ENCODE data around the gene C1QTNF6.
A peak's percentile ranks its signal among the peaks of the same experiment; 100 is the strongest.

Gene C1QTNF6

DNA sequence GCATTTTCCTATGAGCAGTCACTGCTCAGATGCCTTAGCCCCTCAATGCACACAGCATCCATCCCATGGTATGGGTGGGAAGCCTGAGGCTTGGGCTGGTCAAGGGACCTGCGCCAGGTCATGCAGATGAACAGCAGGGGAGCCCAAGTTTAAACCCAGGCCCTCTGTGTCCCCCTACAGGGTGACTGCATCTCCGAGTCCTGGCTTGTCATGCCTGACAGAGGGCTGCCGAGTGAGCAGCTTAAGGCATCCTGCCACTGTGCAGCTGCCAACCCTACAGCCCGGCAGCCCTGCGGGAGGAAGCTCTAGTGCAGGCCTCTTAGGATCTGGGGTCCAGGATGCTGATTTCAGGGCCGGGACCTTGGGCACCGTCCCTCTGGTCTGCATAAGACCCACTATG, 48.3 kb downstream of the C1QTNF6 start:
- Histone ChIP-seq H4K8ac (ENCODE audit: low read length) (no peak overlapping the region), H3K23ac (ENCODE audit: low read length in 2 of 2) (no peak overlapping the region)
- WGBS, result 90% methylated on average over 7 of the region's 7 CpGs

DNA sequence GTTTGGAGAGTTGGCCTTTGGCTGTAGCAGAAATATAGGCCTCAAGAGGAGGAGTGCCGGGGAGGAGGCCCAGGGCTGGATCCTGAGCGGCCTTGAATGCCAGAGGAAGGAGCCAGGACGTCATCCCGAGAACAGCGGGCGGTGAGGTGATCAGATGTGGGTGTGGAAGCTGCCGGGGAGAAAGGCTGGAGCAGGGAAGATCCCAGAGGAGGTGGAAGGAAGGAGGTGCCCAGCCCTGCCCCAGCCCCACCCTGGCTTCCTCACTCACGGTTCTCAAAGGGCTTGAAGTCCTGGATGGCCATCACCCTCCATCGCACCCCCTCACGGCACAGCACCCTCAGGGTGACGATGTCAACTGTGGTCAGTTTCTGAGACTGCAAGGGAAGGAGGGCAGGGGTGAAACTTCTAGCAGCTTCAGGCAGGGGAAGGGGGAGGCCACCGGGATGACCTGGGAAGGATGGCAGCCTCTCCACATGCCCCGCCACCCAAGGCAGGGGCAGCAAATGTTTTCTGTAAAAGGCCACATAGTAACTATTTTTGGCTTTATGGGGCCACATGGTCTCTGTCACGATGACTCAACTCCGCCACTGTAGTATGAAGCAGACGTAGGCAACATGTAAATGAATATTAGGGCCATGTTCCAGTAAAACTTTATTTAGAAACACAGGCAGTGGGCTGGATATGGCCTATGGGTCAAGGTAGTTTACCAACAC, 49.0 kb downstream of the C1QTNF6 start:
- Histone ChIP-seq H2BK5ac (ENCODE audit: low read depth, low read length, poor library complexity, severe bottlenecking) (no peak overlapping the region), H4K91ac (ENCODE audit: low read length) (no peak overlapping the region), H2BK12ac (ENCODE audit: low read length in 2 of 2) (no peak overlapping the region), H3K79me1 (replicated peaks; ENCODE audit: low read length, poor library complexity, severe bottlenecking) (no peaks in the 10 kb centered on the region), H3K36me3 (ENCODE audit: control insufficient read depth in 1 of 2, insufficient read depth in 2 of 2, low read depth in 1 of 2, low read length in 2 of 2) (no peaks in the 10 kb centered on the region), H3K27me3 (ENCODE audit: control insufficient read depth in 1 of 2, insufficient read depth in 1 of 2, low read length in 2 of 2) (peaks cover 27 to 54% of the 10 kb centered on the region in 2 experiments), H3K9me3 (ENCODE audit: control insufficient read depth, low read length) (no peaks in the 10 kb centered on the region), H3K4me1 (ENCODE audit: control insufficient read depth, insufficient read depth, low read depth, low read length) (peaks cover 6% of the 10 kb centered on the region), H3K4me3 (ENCODE audit: insufficient read depth in 1 of 2, low read depth in 1 of 2, low read length in 2 of 2) (no peak overlapping the region), H3K18ac (ENCODE audit: low read depth in 1 of 2, low read length in 2 of 2) (no peak overlapping the region), H3K14ac (ENCODE audit: low read length in 2 of 2) (peak overlapping the region in 1 of 2 experiments; percentile 53), H4K8ac (ENCODE audit: low read length) (no peak overlapping the region), H2AFZ (ENCODE audit: low read depth, low read length) (no peak overlapping the region), H2AK5ac (ENCODE audit: low read length, severe bottlenecking) (no peak overlapping the region), H3K4ac (ENCODE audit: low read depth in 1 of 2, low read length in 2 of 2) (no peak overlapping the region), H3K23ac (ENCODE audit: low read length in 2 of 2) (no peak overlapping the region), H3K4me2 (ENCODE audit: low read length, poor library complexity, severe bottlenecking) (no peak overlapping the region), H2BK120ac (ENCODE audit: low read depth, low read length) (no peak overlapping the region), H3K27ac (ENCODE audit: low read length, poor library complexity, severe bottlenecking) (no peak overlapping the region), H2BK15ac (ENCODE audit: low read depth, poor library complexity, severe bottlenecking) (no peak overlapping the region), H3K9ac (ENCODE audit: low read length) (no peak overlapping the region)
- WGBS, result 82% methylated on average over 16 of the region's 16 CpGs
- peak; percentile 63 for DNase-seq

More for the DNA sequence above, 48.3 kb downstream of the C1QTNF6 start:
- Histone ChIP-seq H2BK120ac (ENCODE audit: low read depth, low read length) (no peak overlapping the region), H2AK5ac (ENCODE audit: low read length, severe bottlenecking) (no peak overlapping the region), H3K79me1 (replicated peaks; ENCODE audit: low read length, poor library complexity, severe bottlenecking) (no peaks in the 10 kb centered on the region), H3K27me3 (ENCODE audit: control insufficient read depth in 1 of 2, insufficient read depth in 1 of 2, low read length in 2 of 2) (peaks cover 25 to 61% of the 10 kb centered on the region in 2 experiments), H3K4ac (ENCODE audit: low read depth in 1 of 2, low read length in 2 of 2) (no peak overlapping the region), H3K9ac (ENCODE audit: low read length) (no peak overlapping the region), H2BK12ac (ENCODE audit: low read length in 2 of 2) (no peak overlapping the region), H3K9me3 (ENCODE audit: control insufficient read depth, low read length) (no peaks in the 10 kb centered on the region), H3K18ac (ENCODE audit: low read depth in 1 of 2, low read length in 2 of 2) (no peak overlapping the region), H3K4me3 (ENCODE audit: insufficient read depth in 1 of 2, low read depth in 1 of 2, low read length in 2 of 2) (no peak overlapping the region), H3K27ac (ENCODE audit: low read length, poor library complexity, severe bottlenecking) (no peak overlapping the region), H2AFZ (ENCODE audit: low read depth, low read length) (no peak overlapping the region), H4K91ac (ENCODE audit: low read length) (no peak overlapping the region), H3K4me2 (ENCODE audit: low read length, poor library complexity, severe bottlenecking) (no peak overlapping the region), H2BK15ac (ENCODE audit: low read depth, poor library complexity, severe bottlenecking) (no peak overlapping the region), H2BK5ac (ENCODE audit: low read depth, low read length, poor library complexity, severe bottlenecking) (no peak overlapping the region), H3K4me1 (ENCODE audit: control insufficient read depth, insufficient read depth, low read depth, low read length) (peaks cover 6% of the 10 kb centered on the region), H3K14ac (ENCODE audit: low read length in 2 of 2) (no peak overlapping the region), H3K36me3 (ENCODE audit: control insufficient read depth in 1 of 2, insufficient read depth in 2 of 2, low read depth in 1 of 2, low read length in 2 of 2) (no peaks in the 10 kb centered on the region)
- no peak for DNase-seq

GRCh38 chr22:37137903-37138665, 50.0 kb downstream of the C1QTNF6 start:
- Histone ChIP-seq H3K4me1 (ENCODE audit: control insufficient read depth, insufficient read depth, low read depth, low read length) (peaks cover 6% of the 10 kb centered on the region), H2BK15ac (ENCODE audit: low read depth, poor library complexity, severe bottlenecking) (no peak overlapping the region), H3K27me3 (ENCODE audit: control insufficient read depth in 1 of 2, insufficient read depth in 1 of 2, low read length in 2 of 2) (peaks cover 27 to 45% of the 10 kb centered on the region in 2 experiments), H3K79me1 (replicated peaks; ENCODE audit: low read length, poor library complexity, severe bottlenecking) (no peaks in the 10 kb centered on the region), H3K4me2 (ENCODE audit: low read length, poor library complexity, severe bottlenecking) (no peak overlapping the region), H3K9me3 (ENCODE audit: control insufficient read depth, low read length) (no peaks in the 10 kb centered on the region), H4K8ac (ENCODE audit: low read length) (no peak overlapping the region), H3K4me3 (ENCODE audit: insufficient read depth in 1 of 2, low read depth in 1 of 2, low read length in 2 of 2) (no peak overlapping the region), H3K9ac (ENCODE audit: low read length) (no peak overlapping the region), H3K14ac (ENCODE audit: low read length in 2 of 2) (no peak overlapping the region), H2BK5ac (ENCODE audit: low read depth, low read length, poor library complexity, severe bottlenecking) (no peak overlapping the region), H3K18ac (ENCODE audit: low read depth in 1 of 2, low read length in 2 of 2) (no peak overlapping the region), H2BK120ac (ENCODE audit: low read depth, low read length) (no peak overlapping the region), H3K23ac (ENCODE audit: low read length in 2 of 2) (no peak overlapping the region), H4K91ac (ENCODE audit: low read length) (no peak overlapping the region), H2BK12ac (ENCODE audit: low read length in 2 of 2) (peak overlapping the region in 1 of 2 experiments; percentile 25), H3K4ac (ENCODE audit: low read depth in 1 of 2, low read length in 2 of 2) (no peak overlapping the region), H3K36me3 (ENCODE audit: control insufficient read depth in 1 of 2, insufficient read depth in 2 of 2, low read depth in 1 of 2, low read length in 2 of 2) (no peaks in the 10 kb centered on the region), H2AFZ (ENCODE audit: low read depth, low read length) (no peak overlapping the region), H3K27ac (ENCODE audit: low read length, poor library complexity, severe bottlenecking) (no peak overlapping the region), H2AK5ac (ENCODE audit: low read length, severe bottlenecking) (no peak overlapping the region)
- WGBS, result 82% methylated on average over 5 of the region's 6 CpGs
- DNase-seq, result no peak

- Histone ChIP-seq H4K8ac (ENCODE audit: low read length) (no peak overlapping the region), H3K79me1 (replicated peaks; ENCODE audit: low read length, poor library complexity, severe bottlenecking) (no peaks in the 10 kb centered on the region), H2BK12ac (ENCODE audit: low read length in 2 of 2) (no peak overlapping the region), H3K9ac (ENCODE audit: low read length) (no peak overlapping the region), H2BK5ac (ENCODE audit: low read depth, low read length, poor library complexity, severe bottlenecking) (no peak overlapping the region), H3K14ac (ENCODE audit: low read length in 2 of 2) (no peak overlapping the region), H3K4me2 (ENCODE audit: low read length, poor library complexity, severe bottlenecking) (no peak overlapping the region), H3K4me1 (ENCODE audit: control insufficient read depth, insufficient read depth, low read depth, low read length) (peaks cover 6% of the 10 kb centered on the region), H2AK5ac (ENCODE audit: low read length, severe bottlenecking) (no peak overlapping the region), H3K18ac (ENCODE audit: low read depth in 1 of 2, low read length in 2 of 2) (peak overlapping the region in 1 of 2 experiments; percentile 37), H2AFZ (ENCODE audit: low read depth, low read length) (no peak overlapping the region), H3K27ac (ENCODE audit: low read length, poor library complexity, severe bottlenecking) (no peak overlapping the region), H3K27me3 (ENCODE audit: control insufficient read depth in 1 of 2, insufficient read depth in 1 of 2, low read length in 2 of 2) (peaks cover 35 to 46% of the 10 kb centered on the region in 2 experiments), H3K4ac (ENCODE audit: low read depth in 1 of 2, low read length in 2 of 2) (no peak overlapping the region), H2BK15ac (ENCODE audit: low read depth, poor library complexity, severe bottlenecking) (no peak overlapping the region), H3K9me3 (ENCODE audit: control insufficient read depth, low read length) (no peaks in the 10 kb centered on the region), H4K91ac (ENCODE audit: low read length) (no peak overlapping the region), H3K4me3 (ENCODE audit: insufficient read depth in 1 of 2, low read depth in 1 of 2, low read length in 2 of 2) (no peak overlapping the region), H3K36me3 (ENCODE audit: control insufficient read depth in 1 of 2, insufficient read depth in 2 of 2, low read depth in 1 of 2, low read length in 2 of 2) (no peaks in the 10 kb centered on the region), H3K23ac (ENCODE audit: low read length in 2 of 2) (no peak overlapping the region), H2BK120ac (ENCODE audit: low read depth, low read length) (no peak overlapping the region)
- no peak for DNase-seq
- WGBS, result 92% methylated on average over 8 of the region's 8 CpGs
Measured at GRCh38 chr22:37137131-37137530, 50.9 kb downstream of the C1QTNF6 start.
